ENCODE measurements around the gene PALLD.
A peak's percentile ranks its signal among the peaks of the same experiment; 100 is the strongest.

The PALLD gene

GRCh38 chr4:168859888-168860694 is 363.2 kb downstream of the PALLD start:
- H3K4me3 ChIP-seq (ENCODE audit: low read depth, low read length) = no peak overlapping the region
- TF ChIP-seq, protein P1, sequence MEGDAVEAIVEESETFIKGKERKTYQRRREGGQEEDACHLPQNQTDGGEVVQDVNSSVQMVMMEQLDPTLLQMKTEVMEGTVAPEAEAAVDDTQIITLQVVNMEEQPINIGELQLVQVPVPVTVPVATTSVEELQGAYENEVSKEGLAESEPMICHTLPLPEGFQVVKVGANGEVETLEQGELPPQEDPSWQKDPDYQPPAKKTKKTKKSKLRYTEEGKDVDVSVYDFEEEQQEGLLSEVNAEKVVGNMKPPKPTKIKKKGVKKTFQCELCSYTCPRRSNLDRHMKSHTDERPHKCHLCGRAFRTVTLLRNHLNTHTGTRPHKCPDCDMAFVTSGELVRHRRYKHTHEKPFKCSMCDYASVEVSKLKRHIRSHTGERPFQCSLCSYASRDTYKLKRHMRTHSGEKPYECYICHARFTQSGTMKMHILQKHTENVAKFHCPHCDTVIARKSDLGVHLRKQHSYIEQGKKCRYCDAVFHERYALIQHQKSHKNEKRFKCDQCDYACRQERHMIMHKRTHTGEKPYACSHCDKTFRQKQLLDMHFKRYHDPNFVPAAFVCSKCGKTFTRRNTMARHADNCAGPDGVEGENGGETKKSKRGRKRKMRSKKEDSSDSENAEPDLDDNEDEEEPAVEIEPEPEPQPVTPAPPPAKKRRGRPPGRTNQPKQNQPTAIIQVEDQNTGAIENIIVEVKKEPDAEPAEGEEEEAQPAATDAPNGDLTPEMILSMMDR (IDR thresholded peaks at IDR 0.05; ENCODE audit: low read depth, low read length) = no peak

DNA sequence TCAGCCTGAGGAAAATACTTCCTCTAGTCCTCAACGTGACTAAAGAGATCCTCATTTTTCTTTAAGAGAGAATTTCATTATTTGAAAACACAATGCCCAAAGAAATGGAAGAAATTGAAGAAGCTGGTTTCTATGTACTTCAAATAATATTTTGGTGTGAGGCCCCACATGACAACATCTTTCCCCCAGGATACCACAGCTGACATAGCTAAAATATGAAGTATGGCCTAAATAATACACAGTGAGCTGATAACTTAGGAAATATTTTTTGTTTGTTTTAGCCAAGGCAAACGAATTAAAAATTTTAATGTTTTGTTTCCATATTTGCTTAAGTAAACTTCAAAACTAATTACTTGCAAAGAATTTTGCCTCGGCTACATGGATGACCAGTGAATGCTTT is 364.0 kb downstream of the PALLD start:
- TF ChIP-seq, protein P1 (IDR thresholded peaks at IDR 0.05; ENCODE audit: low read depth, low read length) = no peak
- H3K4me3 ChIP-seq (ENCODE audit: low read depth, low read length) = no peak overlapping the region

DNA sequence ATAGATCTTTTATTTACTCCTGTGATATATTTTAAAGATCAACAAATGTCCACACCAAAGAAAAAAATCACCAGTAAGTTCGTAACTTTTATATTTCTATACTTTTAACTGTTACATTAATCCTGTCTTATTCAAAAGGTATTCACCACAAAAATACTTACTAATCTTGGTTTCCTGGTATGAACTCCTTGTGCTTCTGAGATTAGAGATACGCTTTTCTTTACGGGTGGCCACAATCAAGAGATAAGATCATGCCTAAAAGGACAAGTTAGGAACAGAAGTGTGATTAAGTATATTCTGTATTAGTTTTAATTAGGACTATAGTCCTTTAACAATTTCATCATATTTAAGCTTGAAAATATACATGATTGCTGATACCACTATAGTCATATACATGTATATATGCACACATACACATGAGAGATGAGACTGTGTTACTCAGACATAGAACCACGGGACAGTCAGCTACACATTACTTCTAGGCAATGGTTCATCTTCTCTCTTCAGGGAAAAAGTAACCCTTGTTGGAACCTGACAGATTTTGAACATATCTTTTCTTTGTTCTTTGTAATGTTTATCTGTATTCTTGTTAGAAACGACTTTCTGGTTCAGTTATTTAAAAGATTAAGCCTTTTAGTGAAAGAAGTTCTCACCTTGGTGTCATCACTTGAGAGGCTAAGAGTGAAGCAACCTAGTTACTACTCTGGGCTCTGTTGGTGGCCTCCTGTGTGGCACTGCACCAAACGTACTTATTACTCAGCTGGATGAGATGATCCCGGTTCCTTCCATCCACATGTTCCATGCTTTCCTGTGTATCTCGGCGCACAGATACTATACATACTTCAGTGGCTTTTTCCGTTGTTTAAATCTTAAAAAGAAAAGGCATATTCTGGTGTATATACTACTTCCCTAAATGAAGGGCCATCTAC is 367.1 kb downstream of the PALLD start:
- no peak overlapping the region for H3K4me3 ChIP-seq (ENCODE audit: low read depth, low read length)
- TF ChIP-seq, protein P1 (IDR thresholded peaks at IDR 0.05; ENCODE audit: low read depth, low read length) = no peak

DNA sequence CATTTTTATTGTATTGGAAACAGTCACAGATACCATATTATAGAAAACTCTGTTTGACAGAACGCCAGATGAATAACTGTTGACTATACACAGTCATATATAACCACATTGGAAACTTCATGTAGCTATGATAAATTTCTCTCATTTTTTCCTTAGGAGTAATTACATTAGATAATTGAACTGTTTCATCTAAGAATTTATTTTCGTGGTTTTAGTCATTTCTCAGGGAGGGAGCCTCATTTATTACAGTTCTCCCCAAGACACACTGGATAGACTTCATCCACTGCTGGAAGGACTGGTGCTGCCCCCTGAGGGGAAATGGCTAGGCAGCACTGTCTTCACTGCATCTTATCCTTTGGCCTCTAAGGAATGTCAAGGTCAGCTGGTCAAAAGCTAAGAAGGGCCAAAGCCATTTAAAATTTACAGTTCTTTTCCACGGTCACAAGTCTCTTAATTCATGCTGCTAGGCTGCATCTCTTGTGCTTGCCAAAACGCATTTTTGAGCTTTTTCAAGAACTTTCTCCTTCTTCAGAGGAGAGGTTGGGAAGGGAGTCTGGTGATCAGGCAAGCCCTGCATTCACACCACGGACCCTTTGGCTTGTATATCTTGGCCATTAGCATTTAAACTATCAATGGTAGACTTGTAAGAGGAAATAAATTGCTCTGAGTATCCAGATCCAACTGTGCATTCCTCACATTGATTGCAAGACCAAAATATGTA is 368.1 kb downstream of the PALLD start:
- TF ChIP-seq, protein P1 (IDR thresholded peaks at IDR 0.05; ENCODE audit: low read depth, low read length) = 0 out of 2 replicates have a peak, but pooled peaks have one; percentile 40
- H3K4me3 ChIP-seq (ENCODE audit: low read depth, low read length) = no peak overlapping the region

- TF ChIP-seq, protein P1 (IDR thresholded peaks at IDR 0.05; ENCODE audit: low read depth, low read length) = no peak
- H3K4me3 ChIP-seq (ENCODE audit: low read depth, low read length) = no peak overlapping the region
These were observed 369.0 kb downstream of the PALLD start for GRCh38 chr4:168865854-168866253.

- no peak overlapping the region for H3K4me3 ChIP-seq (ENCODE audit: low read depth, low read length)
- TF ChIP-seq, protein P1 (IDR thresholded peaks at IDR 0.05; ENCODE audit: low read depth, low read length) = no peak
These were observed 369.8 kb downstream of the PALLD start for GRCh38 chr4:168866635-168867034.

Measured in WI38 (cell line).